HG02870 (cell line): ENCODE results near the gene OR10R2.
"Not testable (repeated sequence)": the region's sequence is repeated elsewhere in the genome, so short reads cannot be mapped to it uniquely, and the experiment has no call there.

ENCODE experiments used
- ATAC-seq: cut with Tn5 transposase; IDR thresholded peaks from one replicate; pipeline ENCODE4 v1.9.1; 2021; ENCODE audit warnings: mild to moderate bottlenecking, moderate library complexity; ENCODE audit not compliant: unreplicated experiment

Gene OR10R2, protein sequence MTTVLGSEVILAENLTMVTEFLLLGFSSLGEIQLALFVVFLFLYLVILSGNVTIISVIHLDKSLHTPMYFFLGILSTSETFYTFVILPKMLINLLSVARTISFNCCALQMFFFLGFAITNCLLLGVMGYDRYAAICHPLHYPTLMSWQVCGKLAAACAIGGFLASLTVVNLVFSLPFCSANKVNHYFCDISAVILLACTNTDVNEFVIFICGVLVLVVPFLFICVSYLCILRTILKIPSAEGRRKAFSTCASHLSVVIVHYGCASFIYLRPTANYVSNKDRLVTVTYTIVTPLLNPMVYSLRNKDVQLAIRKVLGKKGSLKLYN

DNA sequence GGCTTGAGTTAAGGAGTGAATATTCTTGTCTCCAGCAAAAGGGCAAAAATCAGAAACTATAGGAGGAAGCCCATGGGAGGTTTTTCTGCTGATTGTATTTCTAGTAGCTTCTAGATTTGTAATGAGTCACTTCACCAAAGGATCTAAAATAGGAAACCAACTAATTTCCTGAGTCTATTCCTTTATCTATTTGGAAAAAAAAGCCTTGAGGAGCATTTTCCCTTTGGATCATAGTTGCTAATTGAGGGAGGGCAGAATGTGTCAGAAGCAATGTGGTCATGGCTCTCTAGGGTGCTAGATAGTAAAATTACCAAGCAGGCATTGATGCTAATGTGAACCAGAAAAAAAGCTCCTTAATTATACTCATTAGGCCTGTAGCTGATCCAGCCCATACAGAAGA is at the start of gene OR10R2:
Gene OR10R2, plus strand, starts transcription at position 301 of the 400 bp plus-strand sequence. CDS start 106 bp downstream, outside the sequence.
- ATAC-seq, result no peak

DNA sequence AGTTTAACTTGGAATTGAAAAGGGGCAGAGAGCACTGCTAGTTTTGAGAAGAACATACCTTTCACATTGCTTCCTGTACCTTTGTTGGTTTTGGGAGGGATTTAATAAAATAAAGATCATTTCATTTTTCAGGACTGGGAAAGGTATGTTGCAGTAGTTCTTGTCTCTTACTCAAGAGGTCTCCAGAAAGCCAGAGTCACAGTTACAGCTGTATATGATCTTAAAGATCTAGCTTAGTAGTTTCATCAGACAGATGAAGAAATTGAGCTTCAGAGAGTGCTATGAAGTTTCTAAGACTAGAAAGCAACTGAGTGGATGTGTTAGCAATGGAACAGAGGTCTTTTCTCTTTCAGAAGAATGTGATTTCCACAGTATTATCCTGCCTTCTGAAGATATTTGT is 47.0 kb upstream of the OR10R2 start:
- ATAC-seq, result no peak

DNA sequence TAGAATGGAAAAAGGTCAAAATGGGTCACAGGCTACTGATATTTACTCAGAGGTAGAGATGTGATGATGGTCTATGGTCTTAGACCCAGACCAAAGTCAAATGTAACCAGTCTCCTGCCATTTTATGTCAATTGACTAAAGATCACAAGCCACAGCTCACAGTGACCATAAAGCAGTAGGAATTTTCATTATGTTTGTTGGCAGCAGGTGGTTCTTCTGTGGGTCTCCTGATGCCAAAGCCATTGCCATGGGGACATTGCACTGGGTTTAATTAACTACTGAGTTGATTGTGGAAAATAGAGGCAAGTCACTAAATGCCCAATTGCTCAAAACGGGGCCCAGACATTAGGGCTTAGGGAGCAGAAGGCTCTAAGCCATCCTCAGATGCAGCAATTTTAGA is 45.9 kb upstream of the OR10R2 start, which contains the start of gene OR10K2:
Gene OR10K2, minus strand, starts transcription at position 101 of the 400 bp plus-strand sequence. CDS start 5,371 bp downstream, outside the sequence.
- no peak for ATAC-seq

DNA sequence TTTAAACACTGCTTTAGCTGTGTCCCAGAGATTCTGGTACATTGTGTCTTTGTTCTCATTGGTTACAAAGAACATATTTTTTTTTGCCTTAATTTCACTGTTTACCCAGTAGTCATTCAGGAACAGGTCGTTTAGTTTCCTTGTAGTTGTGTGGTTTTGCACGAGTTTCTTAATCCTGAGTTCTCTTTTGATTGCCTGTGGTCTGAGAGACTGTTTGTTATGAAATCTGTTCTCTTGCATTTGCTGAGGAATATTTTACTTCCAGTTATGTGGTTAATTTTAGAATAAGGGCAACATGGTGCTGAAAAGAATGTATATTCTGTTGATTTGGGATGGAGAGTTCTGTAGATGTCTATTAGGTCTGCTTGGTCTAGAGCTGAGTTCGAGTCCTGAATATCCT is 41.9 kb upstream of the OR10R2 start:
- ATAC-seq, result not testable (repeated sequence)

DNA sequence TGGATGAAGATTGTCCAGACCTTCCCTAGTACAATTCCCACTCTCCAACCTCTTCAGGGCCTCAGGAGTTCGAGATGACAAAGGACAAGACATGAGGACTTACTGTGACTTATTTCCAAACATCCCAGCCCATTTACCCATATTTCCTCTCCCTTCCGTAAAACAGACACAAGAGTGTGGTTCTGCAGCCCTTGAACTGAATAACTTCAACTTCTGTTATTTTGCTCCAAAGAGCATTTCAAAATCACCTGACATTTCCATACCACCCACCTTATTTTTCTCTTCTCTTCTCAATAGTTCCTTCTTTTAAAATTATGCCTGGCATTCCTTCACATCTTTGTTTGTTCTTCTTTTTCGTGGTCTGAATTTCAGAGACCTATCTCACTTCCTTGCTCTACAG is 37.3 kb upstream of the OR10R2 start:
- ATAC-seq, result no peak

DNA sequence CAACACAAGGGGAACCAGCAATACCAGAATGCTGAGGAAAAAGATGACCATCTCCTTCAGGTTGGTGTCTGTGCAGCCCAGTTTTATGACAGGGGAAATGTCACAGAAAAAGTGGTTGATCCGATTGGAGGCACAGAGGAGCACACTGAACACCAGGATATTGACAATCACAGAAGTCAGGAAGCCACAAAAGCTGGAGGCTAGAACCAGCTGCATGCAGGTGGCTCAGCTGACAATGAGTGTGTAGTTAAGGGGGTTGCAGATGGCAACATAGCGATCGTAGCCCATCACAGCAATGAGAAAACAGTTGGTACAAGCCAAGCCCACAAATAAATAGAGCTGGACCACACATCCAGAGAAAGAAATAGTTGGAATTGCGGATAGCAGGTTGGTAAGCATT is 26.6 kb upstream of the OR10R2 start:
- no peak for ATAC-seq

DNA sequence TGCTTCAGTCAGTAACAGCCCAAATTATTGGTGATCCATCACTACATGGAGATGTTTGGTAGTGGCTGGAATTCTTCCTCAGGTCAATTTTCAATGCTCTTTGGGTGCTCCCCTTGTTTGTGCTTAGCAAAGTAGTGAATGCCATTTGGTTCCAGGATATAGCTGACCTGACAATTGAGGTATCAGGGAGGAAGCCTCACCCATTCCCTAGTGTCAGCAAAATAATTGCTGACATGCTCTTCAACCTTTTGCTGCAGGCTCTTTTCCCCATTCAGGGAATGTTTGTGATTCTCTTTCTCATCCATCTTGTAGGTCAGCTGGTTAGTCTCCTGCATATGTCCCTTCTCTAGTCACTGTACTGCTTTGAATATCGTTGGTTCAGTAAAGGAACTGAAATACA is 17.5 kb upstream of the OR10R2 start:
- no peak for ATAC-seq

DNA sequence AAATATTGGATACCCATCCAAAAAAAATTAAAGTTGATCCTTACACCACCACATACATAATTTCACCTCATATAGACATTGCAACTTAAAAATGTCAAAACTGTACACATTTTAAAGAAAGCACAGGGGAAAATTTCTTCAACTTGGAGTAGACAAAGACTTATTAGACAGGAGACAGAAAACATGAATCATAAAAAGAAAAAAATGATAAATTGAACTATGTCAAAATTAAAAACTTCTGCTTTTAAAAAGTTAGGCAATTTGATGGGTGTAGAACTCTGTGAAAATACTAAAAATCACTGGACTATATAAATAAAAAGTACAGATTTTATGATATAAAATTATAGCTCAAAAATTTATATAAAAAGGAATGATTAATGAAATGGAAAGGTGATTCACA is 14.8 kb upstream of the OR10R2 start:
- ATAC-seq, result no peak

DNA sequence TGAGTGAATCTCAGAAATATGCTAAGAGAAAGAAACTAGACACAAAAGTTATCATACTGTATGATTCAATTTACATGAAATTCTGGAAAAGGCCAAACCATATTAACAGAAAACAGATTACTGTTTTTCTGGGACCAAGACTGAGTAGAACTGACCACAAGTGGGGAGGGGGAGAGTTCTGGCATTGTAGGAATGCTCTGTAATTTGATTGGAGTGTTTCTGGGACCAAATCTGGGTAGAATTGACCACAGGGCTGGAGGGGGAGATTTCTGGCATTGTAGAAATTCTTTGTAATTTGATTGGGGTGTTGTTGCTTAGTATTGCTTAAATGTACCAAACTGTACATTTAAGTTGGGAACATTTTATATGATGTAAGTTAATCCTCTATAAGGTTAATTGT is 13.8 kb upstream of the OR10R2 start:
- no peak for ATAC-seq

DNA sequence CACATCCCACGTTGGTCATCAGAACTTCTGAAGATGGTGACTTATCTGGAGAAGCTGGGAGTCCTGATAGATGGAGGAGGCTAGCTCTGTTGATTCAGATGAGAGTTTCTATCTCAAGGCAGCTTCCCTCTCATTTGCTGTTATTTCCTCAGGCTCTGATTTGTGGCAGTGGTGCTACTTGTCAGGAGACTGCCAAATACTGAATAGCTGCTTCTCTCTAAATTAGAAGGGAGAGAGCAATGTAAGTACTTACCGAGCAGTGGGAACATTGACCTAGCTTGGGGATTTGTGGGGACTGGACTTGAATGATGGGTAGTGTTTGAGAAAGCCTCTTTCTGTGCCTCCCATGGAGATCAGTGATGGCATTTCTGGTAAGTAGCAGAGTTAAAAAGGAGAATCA is 10.5 kb upstream of the OR10R2 start, which contains the start of gene OR10K1:
Gene OR10K1, plus strand, starts transcription at position 301 of the 400 bp plus-strand sequence. CDS start 3,728 bp downstream, outside the sequence.
- ATAC-seq, result no peak

DNA sequence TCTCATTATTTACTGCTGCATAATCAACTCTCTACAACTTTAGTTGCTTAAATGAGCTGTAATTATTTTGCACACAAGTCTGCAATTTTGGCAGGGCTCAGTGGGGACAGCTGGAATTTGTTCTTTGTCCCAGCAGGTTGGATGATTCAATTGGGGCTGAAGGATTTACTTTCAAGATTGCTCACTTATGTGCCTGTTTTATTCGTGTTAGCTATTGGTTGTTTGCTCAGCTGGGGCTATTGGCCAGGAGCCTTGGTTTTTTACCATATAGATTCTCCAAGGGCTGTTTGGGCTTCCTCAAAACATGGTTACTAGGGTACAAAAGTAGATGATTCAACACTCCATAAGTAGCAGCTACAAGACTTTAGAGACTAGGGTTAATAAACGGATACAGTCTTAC is 13.4 kb downstream of the OR10R2 start:
- ATAC-seq, result no peak

DNA sequence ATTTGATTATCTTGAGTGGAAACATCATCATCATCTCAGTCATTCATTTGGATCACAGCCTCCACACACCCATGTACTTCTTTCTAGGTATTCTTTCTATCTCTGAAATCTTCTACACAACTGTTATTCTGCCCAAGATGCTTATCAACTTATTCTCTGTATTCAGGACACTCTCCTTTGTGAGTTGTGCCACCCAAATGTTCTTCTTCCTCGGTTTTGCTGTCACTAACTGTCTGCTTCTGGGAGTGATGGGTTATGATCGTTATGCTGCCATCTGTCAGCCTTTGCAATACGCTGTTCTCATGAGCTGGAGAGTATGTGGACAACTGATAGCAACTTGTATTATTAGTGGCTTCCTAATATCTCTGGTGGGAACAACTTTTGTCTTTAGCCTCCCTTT is 19.3 kb downstream of the OR10R2 start:
- no peak for ATAC-seq

DNA sequence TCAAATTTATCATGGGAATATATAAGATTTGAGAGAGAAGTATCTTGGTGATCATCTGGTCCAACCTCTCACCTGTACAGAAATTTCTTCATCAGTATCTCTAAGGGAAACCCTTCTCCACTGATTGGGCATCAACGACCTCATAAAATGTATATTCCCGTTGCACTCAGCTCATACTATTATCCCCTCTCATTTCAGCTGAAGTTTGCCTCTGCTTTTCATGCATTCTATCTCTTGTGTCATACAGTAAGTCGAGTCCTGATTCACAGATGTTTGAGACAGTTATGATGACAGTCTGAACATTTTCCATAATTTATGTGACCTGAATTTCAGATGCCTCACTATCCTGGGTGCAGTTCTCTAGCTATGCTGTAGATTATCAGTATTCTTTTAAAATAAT is 21.0 kb downstream of the OR10R2 start:
- no peak for ATAC-seq

DNA sequence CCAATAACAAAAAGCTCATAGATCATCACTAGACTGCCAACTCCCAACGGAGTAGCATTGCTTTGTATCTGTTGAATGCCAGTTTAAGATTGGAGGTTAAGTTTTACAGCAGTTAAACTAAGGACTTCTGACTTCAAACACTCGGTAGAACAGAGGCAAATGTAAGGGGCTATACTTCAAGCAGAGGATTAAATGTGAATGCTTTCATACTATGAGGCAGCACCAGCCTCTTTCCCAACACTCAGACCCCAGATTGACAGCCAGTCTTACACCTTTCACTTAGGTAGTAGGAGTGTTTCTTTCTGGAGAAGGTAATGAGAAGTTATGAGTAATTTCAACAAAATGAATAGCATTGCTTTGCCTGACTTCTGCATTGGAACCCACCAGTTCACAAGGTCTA is 22.8 kb downstream of the OR10R2 start:
- no peak for ATAC-seq

DNA sequence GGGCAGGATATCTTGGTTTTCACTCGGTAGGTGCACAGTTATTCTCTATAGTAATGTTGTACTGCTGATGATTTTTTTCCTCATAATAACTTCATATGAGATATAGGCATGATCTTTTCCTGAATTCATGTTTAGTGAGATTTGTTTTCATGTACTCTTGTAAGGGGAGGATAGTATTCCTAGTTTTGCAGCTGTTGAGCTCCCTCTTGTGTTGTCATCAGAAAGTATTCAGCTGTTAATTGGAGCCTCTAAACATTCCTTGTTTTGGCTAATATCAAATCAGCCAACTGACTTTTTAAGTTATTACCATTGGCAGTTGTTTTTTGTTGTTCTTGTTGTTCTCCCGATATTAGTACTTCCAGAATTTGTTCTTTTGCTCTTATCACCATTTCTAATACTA is 24.4 kb downstream of the OR10R2 start:
- no peak for ATAC-seq

DNA sequence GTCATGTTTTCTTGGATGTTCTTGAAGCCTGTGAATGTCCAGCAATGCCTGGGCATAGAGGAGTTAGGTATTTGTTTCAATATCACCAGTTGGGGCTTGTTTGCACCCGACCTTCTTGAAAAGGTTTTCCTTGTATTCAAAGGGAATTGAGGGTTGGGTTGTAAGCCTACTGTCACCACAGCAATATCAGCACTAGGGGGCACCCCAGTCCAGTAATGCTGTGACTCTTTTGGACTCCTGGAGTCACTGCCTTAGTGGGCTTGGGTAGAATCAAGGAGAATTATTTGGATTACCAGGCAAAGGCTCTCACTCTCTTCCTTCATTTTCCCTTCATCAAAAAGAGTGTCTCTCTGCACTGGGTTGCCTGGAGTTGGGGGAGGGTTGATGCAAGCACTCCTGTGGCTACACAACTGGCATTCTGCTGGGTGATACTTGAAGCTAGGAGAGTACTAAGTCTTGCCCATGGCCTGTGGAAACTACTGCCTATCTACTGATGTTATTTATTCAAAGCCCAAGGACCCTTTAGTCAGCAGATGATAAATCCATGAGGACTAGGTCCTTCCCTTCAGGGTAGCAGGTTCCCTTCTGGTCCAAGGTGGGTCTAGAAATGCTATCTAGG is 34.5 kb downstream of the OR10R2 start:
- ATAC-seq, result no peak

DNA sequence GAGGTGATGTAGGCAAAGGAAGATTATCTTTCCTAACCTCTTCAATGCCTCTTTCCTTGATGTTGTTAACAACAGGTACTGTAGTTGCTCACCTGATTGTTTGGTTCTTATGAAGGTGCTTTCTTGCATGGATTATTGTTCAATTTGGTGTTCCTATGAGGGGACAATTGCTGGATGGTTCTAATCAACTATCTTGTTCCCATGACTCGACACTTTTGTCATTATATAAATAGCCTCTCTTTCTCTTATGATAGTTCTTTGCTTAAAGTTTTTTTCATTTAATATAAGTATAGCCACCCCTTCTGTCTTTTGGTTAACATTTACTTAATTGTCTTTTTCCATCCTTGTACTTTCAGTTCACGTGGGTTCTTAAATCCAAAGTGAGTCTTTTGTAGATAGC is 35.5 kb downstream of the OR10R2 start:
- no peak for ATAC-seq

DNA sequence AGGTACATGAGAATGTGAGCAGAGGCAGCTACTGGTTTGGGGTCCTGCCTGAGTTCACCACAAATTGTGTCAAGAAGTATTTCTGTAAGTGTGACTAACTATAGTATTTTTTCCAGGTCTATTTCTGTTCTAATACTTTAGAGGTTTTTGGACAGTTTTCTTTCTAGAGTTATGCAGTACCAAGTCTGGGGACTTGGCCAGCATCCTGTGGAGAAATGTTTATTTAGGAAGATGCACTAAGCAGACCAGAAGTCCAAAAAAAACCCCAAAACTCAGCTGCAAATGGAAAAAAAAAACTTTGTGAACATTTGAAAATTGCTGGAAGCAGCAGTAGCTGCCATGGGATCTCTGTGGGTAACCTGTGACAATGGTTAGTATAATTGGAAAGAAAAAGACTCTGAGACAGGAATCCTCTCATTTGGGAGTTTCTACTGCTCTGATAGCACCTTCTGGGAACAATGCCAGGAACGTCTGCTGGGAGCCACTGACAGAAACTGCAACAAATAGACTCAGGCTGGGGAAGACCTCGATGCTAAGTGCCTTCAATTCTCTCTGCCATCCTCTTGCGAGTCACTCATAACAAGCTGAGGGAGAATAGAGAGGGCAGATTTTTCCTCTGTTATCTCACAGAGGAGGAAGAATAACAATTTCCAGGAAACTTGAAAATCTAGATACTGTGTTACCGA is 37.6 kb downstream of the OR10R2 start:
- no peak for ATAC-seq

DNA sequence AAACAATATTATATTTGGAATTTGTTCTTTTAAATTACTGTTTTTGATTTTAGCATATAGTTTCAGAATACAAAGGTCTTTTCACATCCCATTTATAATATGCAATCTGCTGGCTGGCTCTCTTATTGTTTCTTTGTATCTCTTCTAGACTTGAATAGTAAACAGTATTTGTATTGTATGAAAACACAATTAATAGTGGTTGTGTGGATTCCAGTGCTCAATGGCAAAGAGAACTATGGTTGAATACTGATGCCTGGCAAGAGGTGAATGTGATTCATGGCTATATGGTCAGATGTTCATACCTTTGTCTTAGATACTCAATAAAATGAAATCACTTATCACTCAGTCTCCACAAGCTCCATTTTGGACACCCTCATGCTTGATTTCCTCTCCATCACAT is 44.9 kb downstream of the OR10R2 start:
- no peak for ATAC-seq

DNA sequence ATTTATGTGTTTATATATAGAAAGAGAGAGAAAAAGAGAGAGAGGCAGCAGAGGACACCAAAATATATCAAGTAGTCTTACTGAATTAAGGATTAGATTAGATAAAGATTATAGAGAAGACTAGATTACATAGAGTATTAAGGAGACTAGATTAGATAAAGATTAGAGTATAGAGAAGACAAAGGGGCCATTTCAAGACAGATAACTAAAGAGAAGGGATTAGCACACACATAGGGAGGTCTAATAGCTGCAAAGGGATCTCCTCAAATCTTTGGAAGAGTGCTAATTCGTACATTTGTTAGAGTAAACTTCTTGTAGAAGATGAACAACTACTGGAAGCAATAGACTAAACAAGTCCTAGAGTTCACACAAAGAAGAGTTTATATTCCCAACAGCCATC is 48.0 kb downstream of the OR10R2 start:
- no peak for ATAC-seq

DNA sequence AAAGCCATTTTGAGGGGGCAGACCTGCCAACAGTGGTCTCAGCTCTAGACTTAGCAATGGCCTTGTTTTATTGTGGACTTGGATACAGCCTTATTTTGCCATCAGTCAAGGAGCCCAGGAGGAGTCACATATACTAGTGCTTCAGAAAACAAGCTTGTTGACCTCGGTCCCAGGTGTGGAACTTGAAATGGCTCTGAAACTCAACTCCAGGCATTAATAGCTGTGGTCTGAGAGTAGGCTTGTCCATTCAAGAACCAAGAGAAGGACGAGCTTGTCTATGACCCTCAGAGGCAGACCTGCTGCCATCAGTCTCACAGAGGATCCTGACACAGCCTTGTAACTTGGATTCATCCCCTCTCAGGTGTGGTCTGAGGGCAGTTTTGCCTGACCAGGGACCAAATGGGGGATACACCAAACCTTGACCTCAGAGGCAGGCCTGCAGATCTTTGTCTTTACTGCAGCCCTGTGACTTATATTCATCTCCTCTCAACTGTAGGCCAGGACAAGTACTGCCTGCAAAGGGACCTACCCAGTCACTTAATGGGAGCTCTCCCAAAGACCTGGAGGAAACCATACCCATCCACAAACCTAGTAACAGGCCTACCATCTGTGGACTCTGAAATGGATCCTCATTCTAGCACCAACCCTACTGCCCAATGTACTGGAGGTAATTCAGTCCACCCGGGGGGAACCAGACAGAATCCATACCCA is 49.1 kb downstream of the OR10R2 start:
- ATAC-seq, result no peak
